Skeletal muscle tissue (tissue), 4 donors: ENCODE measurements around the gene MTMR12. TPM values are rescaled to one million over a fixed set of nuclear protein-coding genes. Genes with fewer than 3 reads are reported as not detected.

Source experiments
- H3K27ac ChIP-seq: one replicate; pipeline ENCODE4 v1.7.0; 2013; ENCODE audit warnings: mild to moderate bottlenecking, low read depth, low read length, inconsistent platforms
- H3K27me3 ChIP-seq, 3 donors: one replicate each; pipeline ENCODE4 v1.7.0; 2013; ENCODE audit warnings: low read length in 3 of 3; ENCODE audit not compliant: control insufficient read depth in 3 of 3, insufficient read depth in 3 of 3
- H3K36me3 ChIP-seq, 3 donors: one replicate each; pipeline ENCODE4 v1.7.0; 2013; ENCODE audit warnings: low read length in 3 of 3; ENCODE audit not compliant: control insufficient read depth in 3 of 3, insufficient read depth in 3 of 3
- H3K4me1 ChIP-seq, 3 donors: one replicate each; pipeline ENCODE4 v1.7.0; 2013; ENCODE audit warnings: low read length in 3 of 3, mild to moderate bottlenecking in 3 of 3; ENCODE audit not compliant: control insufficient read depth in 3 of 3, insufficient read depth in 3 of 3
- H3K4me3 ChIP-seq, 3 donors: one replicate each; pipeline ENCODE4 v1.7.0; 2013; ENCODE audit warnings: low read length in 3 of 3
- H3K9ac ChIP-seq, 3 donors: one replicate each; pipeline ENCODE4 v1.7.0; 2013; ENCODE audit warnings: low read length in 3 of 3, mild to moderate bottlenecking in 3 of 3, moderate library complexity in 2 of 3, low read depth in 1 of 3
- H3K9me3 ChIP-seq, 3 donors: one replicate each; pipeline ENCODE4 v1.7.0; 2013; ENCODE audit warnings: low read length in 3 of 3; ENCODE audit not compliant: control insufficient read depth in 3 of 3
- total RNA-seq: library from RNA; depleted of rRNA; stranded (reverse); fragments of >200 nt; gene quantifications from one replicate; pipeline ENCODE4 v1.2.3, GENCODE V29; 2014
- donor health status: Osteomylitis.

The MTMR12 gene
- total RNA-seq, 1 donor from 2014 or later, result 15.1 TPM

GRCh38 chr5:32206509-32207354, 106.0 kb downstream of the MTMR12 start:
- Histone ChIP-seq H3K36me3 (no peaks in the 10 kb centered on the region), H3K27ac (no peak overlapping the region), H3K4me3 (no peak overlapping the region), H3K4me1 (peaks cover 0 to 4% (median 0%) of the 10 kb centered on the region in 3 donors), H3K9me3 (no peaks in the 10 kb centered on the region), H3K9ac (no peak overlapping the region), H3K27me3 (no peaks in the 10 kb centered on the region)

- Histone ChIP-seq H3K4me3 (no peak overlapping the region), H3K9ac (no peak overlapping the region), H3K27me3 (no peaks in the 10 kb centered on the region), H3K27ac (no peak overlapping the region), H3K4me1 (peaks cover 0 to 4% (median 0%) of the 10 kb centered on the region in 3 donors), H3K9me3 (no peaks in the 10 kb centered on the region), H3K36me3 (no peaks in the 10 kb centered on the region)
Observed at GRCh38 chr5:32206053-32206452, 106.7 kb downstream of the MTMR12 start.

- no peaks in the 10 kb centered on the region for H3K36me3 ChIP-seq
- no peak overlapping the region for H3K9ac ChIP-seq
- H3K27ac ChIP-seq, result no peak overlapping the region
- H3K4me1 ChIP-seq, result peaks cover 0 to 4% (median 0%) of the 10 kb centered on the region in 3 donors
- no peaks in the 10 kb centered on the region for H3K9me3 ChIP-seq
- no peaks in the 10 kb centered on the region for H3K27me3 ChIP-seq
- H3K4me3 ChIP-seq, result no peak overlapping the region
Observed at GRCh38 chr5:32202394-32202793, 110.3 kb downstream of the MTMR12 start.

- no peaks in the 10 kb centered on the region for H3K36me3 ChIP-seq
- no peak overlapping the region for H3K27ac ChIP-seq
- H3K4me1 ChIP-seq, result peaks cover 0 to 4% (median 0%) of the 10 kb centered on the region in 3 donors
- no peak overlapping the region for H3K4me3 ChIP-seq
- H3K27me3 ChIP-seq, result no peaks in the 10 kb centered on the region
- no peaks in the 10 kb centered on the region for H3K9me3 ChIP-seq
- H3K9ac ChIP-seq, result no peak overlapping the region
Observed at GRCh38 chr5:32201122-32201753, 111.5 kb downstream of the MTMR12 start.

- H3K27me3 ChIP-seq, result no peaks in the 10 kb centered on the region
- H3K9ac ChIP-seq, result no peak overlapping the region
- no peak overlapping the region for H3K27ac ChIP-seq
- no peaks in the 10 kb centered on the region for H3K36me3 ChIP-seq
- H3K9me3 ChIP-seq, result no peaks in the 10 kb centered on the region
- H3K4me3 ChIP-seq, result no peak overlapping the region
- H3K4me1 ChIP-seq, result peaks cover 4 to 8% (median 6%) of the 10 kb centered on the region in 3 donors
Observed at GRCh38 chr5:32197032-32197431, 115.7 kb downstream of the MTMR12 start.

GRCh38 chr5:32195265-32195664, 117.5 kb downstream of the MTMR12 start:
- H3K36me3 ChIP-seq, result no peaks in the 10 kb centered on the region
- H3K9me3 ChIP-seq, result no peaks in the 10 kb centered on the region

GRCh38 chr5:32193591-32193990, 119.1 kb downstream of the MTMR12 start:
- Histone ChIP-seq H3K4me1 (peaks cover 4 to 8% (median 6%) of the 10 kb centered on the region in 3 donors), H3K36me3 (no peaks in the 10 kb centered on the region), H3K9me3 (no peaks in the 10 kb centered on the region), H3K27me3 (no peaks in the 10 kb centered on the region), H3K4me3 (peak overlapping the region; percentile 3 to 31 (median 23)), H3K9ac (peak overlapping the region in 2 of 3 donors; percentile 8 to 35), H3K27ac (peak overlapping the region; percentile 36)

More at GRCh38 chr5:32195265-32195664, 117.5 kb downstream of the MTMR12 start:
- H3K27ac ChIP-seq, result no peak overlapping the region
- H3K27me3 ChIP-seq, result no peaks in the 10 kb centered on the region
- H3K4me3 ChIP-seq, result no peak overlapping the region
- peaks cover 4 to 8% (median 6%) of the 10 kb centered on the region in 3 donors for H3K4me1 ChIP-seq
- no peak overlapping the region for H3K9ac ChIP-seq

GRCh38 chr5:32190095-32190494, 122.6 kb downstream of the MTMR12 start:
- Histone ChIP-seq H3K4me3 (no peak overlapping the region), H3K36me3 (no peaks in the 10 kb centered on the region), H3K27ac (no peak overlapping the region), H3K9me3 (no peaks in the 10 kb centered on the region), H3K9ac (no peak overlapping the region), H3K27me3 (no peaks in the 10 kb centered on the region), H3K4me1 (peaks cover 4 to 8% (median 6%) of the 10 kb centered on the region in 3 donors)

- no peaks in the 10 kb centered on the region for H3K36me3 ChIP-seq
- no peaks in the 10 kb centered on the region for H3K4me1 ChIP-seq
- no peaks in the 10 kb centered on the region for H3K9me3 ChIP-seq
- H3K27ac ChIP-seq, result no peak overlapping the region
- H3K4me3 ChIP-seq, result no peak overlapping the region
- H3K9ac ChIP-seq, result no peak overlapping the region
- H3K27me3 ChIP-seq, result no peaks in the 10 kb centered on the region
Observed at GRCh38 chr5:32187675-32188074, 125.1 kb downstream of the MTMR12 start.

GRCh38 chr5:32182463-32183063, 130.2 kb downstream of the MTMR12 start:
- Histone ChIP-seq H3K9ac (no peak overlapping the region), H3K36me3 (no peaks in the 10 kb centered on the region), H3K9me3 (no peaks in the 10 kb centered on the region), H3K4me3 (no peak overlapping the region), H3K4me1 (no peaks in the 10 kb centered on the region), H3K27ac (no peak overlapping the region), H3K27me3 (no peaks in the 10 kb centered on the region)
